GM19372 (cell line): ENCODE data around the gene ZSWIM8.

Experiments
- ATAC-seq: cut with Tn5 transposase; IDR thresholded peaks from one replicate; pipeline ENCODE4 v1.9.1; 2021; ENCODE audit warnings: mild to moderate bottlenecking, low read depth, moderate library complexity; ENCODE audit not compliant: unreplicated experiment

The ZSWIM8 gene

DNA sequence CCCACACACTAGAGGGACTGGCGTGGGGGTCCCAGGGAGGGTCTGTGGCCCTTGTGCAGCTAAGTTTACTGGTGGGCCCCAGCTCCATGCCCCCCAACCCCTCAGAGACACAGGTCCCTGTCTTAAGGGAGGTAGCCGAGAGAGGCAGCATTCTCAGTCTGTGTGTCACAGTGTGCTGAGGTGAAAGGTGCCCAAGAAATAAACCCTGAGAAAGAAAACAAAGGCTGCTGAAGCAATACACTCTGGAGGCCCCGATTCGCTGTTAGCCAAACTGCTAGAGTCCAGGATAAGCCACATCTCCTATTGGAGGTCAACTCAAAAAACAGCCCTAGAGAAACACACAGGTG is 54.6 kb downstream of the ZSWIM8 start:
- no peak for ATAC-seq

DNA sequence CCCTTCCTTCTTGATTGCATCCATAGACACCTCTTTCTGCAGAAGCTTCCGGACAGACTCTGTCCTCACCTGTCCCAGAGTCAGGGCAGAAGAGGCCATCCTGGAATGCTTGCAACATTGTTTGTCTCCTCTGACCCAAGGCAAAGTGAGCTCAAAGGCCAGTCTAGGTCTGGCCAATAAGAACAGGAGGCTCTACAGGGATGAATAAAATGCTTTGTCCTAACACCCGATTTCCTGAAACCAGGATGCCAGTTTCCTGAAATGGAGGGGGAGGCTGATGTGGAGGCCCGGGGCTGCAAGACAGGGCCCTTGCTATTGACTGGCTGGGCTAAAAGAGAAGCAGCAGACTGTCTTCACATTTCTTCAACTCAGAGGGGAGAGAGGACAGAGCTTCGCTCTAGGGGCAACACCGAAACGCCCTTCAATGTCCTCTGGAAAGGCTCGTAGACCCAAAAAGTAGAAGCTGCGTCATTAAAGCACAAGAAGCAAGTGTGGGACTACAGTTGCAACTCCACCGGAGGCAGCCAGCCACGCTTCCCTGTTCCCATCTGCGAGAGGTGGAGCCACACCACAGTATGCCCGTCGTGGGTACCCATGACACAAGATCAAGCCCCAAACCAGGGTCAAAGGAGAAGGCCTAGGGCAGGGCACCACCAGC is 55.1 kb downstream of the ZSWIM8 start:
- no peak for ATAC-seq

DNA sequence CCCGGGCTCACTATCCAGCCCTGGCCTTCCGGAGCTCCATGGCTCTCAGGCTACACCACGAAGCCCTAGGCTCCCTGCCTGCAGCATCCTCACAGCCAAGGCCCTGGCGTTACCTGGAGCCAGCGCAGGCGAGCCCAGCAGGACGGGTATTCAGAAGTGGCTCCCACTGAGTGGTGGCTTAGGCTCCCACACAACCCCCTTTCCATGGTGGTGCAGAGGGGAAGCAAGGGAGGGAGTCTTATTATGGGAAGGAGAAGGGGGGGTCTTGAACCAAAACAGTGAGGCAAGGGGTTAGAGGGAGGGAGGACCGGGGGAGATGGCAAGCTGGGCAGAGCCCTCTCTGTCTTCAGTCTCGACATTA is 55.6 kb downstream of the ZSWIM8 start:
- ATAC-seq = no peak

DNA sequence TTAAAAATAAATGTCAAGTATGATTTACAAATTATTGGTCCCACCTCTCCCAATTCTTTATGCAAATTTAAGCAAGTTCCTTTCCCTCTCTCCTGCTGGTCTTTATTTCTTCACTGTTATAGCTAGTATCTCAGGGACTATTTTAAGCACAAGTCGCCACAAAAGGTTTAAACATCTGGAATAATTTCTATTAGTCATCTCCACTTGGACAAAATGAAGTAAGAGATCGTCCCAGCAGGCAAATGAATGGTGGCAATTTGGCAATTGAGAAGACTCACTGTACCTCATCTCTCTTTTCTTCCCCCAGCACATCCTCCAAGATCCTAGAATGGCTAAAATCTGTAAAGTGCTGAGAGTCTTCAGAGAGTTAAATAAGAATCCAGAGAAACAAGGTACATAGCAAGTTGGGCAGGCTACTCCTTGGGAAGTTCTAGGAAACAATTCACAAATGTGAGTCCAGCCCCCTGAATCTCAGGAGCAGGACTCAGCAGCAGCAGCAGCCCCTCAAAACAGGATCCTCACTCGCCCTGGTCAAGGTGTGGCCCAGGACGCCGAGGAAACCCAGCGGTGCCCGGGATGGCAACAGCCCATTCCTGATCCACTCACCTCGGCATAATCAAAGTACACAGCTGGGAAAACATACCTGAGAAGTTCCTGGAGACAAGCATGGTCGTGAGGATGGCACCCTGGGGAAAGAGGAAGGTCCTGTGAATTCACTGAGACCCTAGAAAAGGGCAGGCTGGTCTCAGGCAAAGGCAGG is 56.3 kb downstream of the ZSWIM8 start:
- ATAC-seq = no peak

DNA sequence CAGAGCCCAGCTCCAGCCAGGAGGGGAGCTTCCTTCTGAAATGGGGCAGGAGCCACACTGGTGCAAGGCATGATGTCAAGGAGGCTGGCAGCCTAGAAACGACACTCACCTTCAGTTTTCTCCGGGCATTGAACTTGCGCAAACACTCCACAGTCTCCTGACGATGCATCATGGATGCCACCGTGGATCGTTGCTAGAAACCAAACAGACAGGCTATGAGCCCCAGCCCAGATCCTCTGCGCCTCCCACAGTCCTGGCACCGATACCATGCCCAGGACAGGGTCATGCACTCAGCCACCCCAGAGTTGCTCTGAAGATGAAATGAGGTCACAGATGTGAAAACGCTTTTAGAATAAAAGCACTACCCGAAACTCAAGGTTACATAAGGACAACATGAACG is 56.9 kb downstream of the ZSWIM8 start:
- ATAC-seq = no peak

DNA sequence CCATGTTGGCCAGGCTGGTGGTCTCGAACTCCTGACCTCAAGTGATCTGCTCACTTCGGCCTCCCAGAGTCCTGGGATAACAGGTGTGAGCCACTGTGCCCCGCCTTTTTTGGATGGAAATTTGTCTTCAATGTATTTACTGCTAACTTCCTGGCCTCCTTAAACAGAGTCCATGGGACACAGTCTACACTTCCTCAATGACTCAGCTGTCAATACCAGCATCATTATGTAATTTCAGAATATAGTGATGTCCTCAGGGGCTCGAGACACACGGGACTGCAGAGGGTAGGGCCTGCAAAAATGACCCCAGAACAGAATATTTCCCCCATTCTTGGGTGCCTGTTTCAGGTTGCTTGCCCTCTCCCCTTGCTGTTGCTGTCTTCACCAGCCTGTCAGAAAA is 57.9 kb downstream of the ZSWIM8 start:
- ATAC-seq = no peak

DNA sequence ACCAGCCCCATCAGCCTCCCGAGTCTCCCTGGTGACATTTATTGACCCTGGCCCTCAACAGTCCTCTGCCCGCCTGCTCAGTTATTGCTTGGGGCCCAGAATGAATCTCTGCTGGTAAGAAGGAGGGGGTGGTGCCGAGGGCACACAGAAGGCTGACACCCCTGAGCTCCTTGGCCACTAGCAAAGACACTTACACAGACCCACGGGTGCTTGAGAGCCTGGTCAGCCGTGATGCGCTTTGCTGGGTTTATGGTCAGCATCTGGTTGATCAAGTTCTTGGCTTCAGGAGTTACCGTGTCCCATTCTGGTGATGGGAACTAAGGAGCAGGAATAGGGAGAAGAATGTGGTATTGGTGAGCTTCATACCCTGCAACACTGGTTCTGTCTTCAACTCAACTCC is 61.6 kb downstream of the ZSWIM8 start:
- no peak for ATAC-seq

DNA sequence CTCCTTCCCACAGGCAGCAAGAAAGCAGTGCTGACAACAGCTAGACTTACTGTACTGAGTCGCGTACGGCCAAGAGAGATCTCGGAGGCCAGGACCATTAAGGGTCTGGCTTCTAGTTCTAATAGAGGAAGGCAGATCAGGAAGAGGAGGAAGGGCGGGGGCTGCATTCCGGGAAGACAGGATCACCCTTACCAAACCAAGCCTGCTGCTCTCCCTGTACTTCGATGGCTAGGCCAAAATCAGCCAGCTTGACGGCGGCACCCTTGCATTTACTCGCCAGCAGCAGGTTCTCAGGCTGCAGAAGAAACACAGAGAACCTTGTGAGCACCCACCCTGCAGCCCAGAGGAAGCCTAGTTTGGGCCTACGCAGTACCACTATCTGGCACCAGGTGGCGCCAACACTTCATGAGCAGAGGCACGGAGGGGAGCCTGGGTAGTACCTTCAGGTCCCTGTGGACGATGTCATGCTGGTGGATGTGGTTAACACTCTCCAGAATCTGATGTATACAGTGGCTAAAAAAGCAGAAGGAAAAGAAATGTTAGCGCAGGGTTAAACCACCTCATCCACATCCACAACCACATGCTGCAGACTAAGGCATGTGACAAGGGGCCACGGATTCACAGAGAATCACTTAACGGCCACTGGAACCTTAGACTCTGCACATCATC is 63.5 kb downstream of the ZSWIM8 start:
- peak; percentile 94 for ATAC-seq

DNA sequence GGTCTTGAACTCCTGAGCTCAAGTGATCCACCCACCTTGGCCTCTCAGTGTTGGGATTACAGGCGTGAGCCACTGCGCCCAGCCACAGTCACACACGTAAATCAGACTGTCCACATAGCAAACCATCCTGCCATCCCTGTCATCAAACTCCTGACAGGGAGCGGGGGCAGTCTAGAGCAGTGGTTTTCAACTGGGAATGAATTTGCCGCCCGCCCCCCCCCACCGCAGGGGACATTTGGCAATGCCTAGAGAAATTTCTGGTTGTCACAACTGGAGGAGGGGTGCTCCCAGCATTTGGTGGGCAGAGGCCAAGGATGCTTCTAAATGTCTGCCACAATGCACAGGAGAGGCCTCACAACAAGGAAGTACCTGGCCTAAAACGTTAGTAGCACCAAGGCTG is 64.8 kb downstream of the ZSWIM8 start:
- no peak for ATAC-seq

DNA sequence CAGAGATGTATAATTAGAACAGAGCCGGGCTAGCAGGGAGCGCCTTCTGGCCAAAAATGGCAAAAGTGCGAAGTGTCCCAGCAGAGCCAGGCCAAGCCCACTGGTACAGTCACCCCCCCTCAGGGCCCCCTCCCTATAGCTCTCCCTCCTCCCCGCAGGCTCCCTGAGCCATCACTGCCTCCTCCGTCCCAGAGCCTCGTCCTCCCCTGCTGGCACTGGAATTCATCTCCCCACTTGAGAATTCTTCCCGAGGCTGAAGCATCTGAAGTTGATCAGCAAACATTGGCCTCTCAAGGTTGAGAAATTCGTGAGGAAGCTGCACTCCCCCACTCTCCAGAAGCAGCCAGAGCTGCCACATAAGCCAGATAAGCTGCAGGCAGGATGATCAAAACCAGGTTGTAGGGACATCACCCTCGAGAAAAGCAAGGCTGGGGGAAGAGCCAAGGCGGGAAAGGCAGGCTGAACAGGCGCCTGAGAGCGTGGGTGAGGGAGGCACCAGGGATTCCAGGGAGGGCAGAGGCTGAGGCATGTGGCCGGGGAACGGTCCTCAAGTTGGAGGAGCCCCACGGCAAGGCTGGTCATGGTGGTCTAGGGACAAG is 65.6 kb downstream of the ZSWIM8 start:
- ATAC-seq = no peak
